ENCODE data around the gene TRIM67.
"Not testable (repeated sequence)": the region's sequence is repeated elsewhere in the genome, so short reads cannot be mapped to it uniquely, and the experiment has no call there.

The TRIM67 gene

DNA sequence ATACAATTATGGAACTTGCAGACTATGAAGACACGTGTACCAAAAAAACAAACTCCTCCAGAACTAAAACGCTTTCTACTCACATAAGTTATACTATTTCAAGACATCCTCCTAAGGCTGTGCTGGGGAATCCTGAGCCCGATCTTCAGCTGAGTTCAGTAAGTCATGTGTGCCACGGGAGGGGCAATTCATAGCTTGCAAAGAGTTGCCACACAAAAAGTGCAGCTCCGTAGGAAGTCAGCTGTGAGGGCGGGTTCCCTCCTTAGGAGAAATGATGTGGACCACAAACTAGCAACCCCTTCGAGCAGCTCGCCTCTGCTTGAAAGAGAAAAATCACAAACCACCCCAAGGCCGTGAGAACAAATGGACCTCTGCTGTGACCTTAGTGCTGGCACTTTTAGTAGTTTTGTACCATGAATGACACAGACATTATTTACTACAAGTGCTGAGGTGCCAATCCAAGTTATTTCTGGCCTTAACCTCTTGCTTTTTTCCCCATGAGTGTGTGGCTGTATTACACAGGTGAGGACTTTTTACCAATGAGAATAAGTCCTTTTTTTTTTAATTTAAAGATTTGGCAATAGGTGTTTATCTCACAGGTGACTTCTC lies 35.8 kb upstream of the TRIM67 start:
- no peak overlapping the region for H3K4me3 ChIP-seq (ENCODE audit: low read depth, low read length)

DNA sequence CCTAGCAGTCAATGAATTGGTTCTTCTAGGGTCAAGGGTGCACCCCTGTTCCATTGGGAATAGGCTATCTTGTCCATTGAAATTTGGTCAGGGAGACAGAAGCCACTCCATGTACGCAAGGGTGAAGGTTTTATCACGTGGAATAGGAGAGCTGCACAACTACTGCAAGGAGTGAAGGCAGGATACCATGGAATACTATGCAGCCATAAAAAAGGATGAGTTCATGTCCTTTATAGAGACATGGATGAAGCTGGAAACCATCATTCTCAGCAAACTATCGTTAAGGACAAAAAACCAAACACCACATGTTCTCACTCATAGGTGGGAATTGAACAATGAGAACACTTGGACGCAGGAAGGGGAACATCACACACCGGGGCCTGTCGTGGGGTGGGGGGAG lies 34.8 kb upstream of the TRIM67 start:
- H3K9me3 ChIP-seq; H3K27me3 ChIP-seq; H3K4me1 ChIP-seq; DNase-seq; H3K36me3 ChIP-seq; H3K4me3 ChIP-seq (ENCODE audit: low read depth, low read length): not testable (repeated sequence)

More for the DNA sequence above, 35.8 kb upstream of the TRIM67 start:
- Histone ChIP-seq H3K27me3 (no peaks in the 10 kb centered on the region), H3K4me1 (no peaks in the 10 kb centered on the region), H3K36me3 (no peaks in the 10 kb centered on the region), H3K9me3 (no peaks in the 10 kb centered on the region)
- DNase-seq, result no peak
- TF ChIP-seq, protein P1, sequence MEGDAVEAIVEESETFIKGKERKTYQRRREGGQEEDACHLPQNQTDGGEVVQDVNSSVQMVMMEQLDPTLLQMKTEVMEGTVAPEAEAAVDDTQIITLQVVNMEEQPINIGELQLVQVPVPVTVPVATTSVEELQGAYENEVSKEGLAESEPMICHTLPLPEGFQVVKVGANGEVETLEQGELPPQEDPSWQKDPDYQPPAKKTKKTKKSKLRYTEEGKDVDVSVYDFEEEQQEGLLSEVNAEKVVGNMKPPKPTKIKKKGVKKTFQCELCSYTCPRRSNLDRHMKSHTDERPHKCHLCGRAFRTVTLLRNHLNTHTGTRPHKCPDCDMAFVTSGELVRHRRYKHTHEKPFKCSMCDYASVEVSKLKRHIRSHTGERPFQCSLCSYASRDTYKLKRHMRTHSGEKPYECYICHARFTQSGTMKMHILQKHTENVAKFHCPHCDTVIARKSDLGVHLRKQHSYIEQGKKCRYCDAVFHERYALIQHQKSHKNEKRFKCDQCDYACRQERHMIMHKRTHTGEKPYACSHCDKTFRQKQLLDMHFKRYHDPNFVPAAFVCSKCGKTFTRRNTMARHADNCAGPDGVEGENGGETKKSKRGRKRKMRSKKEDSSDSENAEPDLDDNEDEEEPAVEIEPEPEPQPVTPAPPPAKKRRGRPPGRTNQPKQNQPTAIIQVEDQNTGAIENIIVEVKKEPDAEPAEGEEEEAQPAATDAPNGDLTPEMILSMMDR (IDR thresholded peaks at IDR 0.05; ENCODE audit: low read depth, low read length), result no peak

DNA sequence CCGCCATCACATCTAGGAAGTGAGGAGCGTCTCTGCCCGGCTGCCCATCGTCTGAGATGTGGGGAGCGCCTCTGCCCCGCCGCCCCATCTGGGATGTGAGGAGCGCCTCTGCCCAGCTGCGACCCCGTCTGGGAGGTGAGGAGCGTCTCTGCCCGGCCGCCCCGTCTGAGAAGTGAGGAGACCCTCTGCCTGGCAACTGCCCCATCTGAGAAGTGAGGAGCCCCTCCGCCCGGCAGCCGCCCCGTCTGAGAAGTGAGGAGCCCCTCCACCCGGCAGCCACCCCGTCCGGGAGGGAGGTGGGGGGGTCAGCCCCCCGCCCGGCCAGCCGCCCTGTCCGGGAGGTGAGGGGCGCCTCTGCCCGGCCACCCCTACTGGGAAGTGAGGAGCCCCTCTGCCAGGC lies 33.4 kb upstream of the TRIM67 start:
- H3K9me3 ChIP-seq; H3K4me1 ChIP-seq; H3K27me3 ChIP-seq; H3K36me3 ChIP-seq; H3K4me3 ChIP-seq (ENCODE audit: low read depth, low read length); DNase-seq: not testable (repeated sequence)

DNA sequence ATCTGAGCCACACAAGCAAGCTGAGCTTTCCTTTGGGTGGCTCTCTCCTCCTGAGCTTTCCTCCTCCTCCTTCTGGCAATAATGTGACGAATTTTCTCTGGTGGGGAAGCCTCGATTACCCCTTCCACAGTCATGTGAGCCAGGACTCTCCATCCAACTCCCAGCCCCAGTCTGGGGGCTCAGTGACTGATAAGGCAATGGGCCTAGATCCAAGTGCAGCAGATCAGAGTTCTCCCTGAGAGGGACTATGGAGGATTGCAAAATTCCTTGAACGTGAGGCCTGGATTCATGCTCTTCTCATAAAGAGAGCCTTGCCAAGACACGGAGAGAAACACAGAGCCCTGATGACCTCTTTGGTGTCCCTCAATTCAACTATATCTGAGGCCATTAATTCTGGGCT lies 31.3 kb upstream of the TRIM67 start:
- TF ChIP-seq, protein P1 (IDR thresholded peaks at IDR 0.05; ENCODE audit: low read depth, low read length), result no peak
- Histone ChIP-seq H3K27me3 (no peaks in the 10 kb centered on the region), H3K4me3 (ENCODE audit: low read depth, low read length) (no peak overlapping the region), H3K9me3 (no peaks in the 10 kb centered on the region), H3K4me1 (no peaks in the 10 kb centered on the region), H3K36me3 (no peaks in the 10 kb centered on the region)
- DNase-seq, result no peak

DNA sequence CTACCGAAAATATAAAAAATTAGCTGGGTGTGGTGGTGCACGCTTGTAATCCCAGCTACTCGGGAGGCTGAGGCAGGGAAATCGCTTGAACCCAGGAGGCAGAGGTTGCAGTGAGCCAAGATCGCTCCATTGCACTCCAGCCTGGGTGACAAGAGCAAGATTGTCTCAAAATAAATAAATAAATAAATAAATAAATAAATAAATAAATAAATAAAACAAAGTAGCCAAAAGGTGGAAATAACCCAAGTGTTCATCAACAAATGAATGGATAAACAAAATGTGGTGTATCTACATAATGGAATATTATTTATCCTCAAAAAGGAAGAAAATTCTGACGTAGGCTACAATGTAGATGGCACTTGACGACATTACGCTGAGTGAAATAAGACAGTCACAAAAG lies 29.3 kb upstream of the TRIM67 start:
- H3K27me3 ChIP-seq; H3K36me3 ChIP-seq; H3K4me1 ChIP-seq; DNase-seq; H3K4me3 ChIP-seq (ENCODE audit: low read depth, low read length); H3K9me3 ChIP-seq: not testable (repeated sequence)

DNA sequence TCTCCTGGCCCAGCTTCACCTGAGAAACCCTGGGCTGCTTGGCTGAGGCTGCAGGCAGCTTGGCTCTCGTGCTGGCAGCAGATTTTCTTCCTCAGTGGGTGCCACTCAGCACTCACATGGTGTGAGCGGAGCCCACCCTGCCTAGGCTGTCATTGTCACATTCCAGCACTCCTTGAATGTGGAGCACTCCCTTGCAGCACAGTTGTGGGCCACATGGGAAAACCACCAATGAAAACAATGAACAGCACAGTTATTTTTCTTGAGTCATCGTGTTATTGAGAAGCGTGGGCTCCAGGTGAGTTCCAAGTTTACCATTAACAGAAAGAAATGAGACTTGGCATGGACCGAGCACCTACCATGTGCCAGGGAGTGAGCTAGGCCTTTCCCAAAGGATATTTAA lies 27.2 kb upstream of the TRIM67 start:
- Histone ChIP-seq H3K36me3 (no peaks in the 10 kb centered on the region), H3K4me3 (ENCODE audit: low read depth, low read length) (no peak overlapping the region), H3K4me1 (no peaks in the 10 kb centered on the region), H3K27me3 (no peaks in the 10 kb centered on the region), H3K9me3 (no peaks in the 10 kb centered on the region)
- DNase-seq, result no peak
- TF ChIP-seq, protein P1 (IDR thresholded peaks at IDR 0.05; ENCODE audit: low read depth, low read length), result no peak

DNA sequence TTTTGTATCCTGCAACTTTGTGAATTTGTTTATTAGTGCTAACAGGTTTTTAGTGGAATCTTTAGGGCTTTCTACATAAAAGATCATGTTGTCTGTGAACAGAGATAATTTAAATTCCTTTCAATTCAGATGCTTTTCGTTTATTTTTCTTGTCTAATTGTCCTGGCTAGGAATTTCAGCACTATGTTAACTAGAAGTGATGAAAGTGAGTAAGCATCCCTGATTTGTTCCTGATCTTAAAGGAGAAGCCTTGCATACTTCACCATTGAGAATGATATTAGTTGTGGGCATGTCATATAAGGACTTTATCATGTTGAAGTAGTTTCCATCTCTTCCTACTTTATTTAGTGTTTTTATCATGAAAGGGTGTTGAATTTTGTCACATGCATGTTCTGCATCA lies 23.6 kb upstream of the TRIM67 start:
- Histone ChIP-seq H3K9me3 (no peaks in the 10 kb centered on the region), H3K4me3 (ENCODE audit: low read depth, low read length) (no peak overlapping the region), H3K36me3 (no peaks in the 10 kb centered on the region), H3K4me1 (no peaks in the 10 kb centered on the region), H3K27me3 (no peaks in the 10 kb centered on the region)
- TF ChIP-seq, protein P1 (IDR thresholded peaks at IDR 0.05; ENCODE audit: low read depth, low read length), result no peak
- no peak for DNase-seq

DNA sequence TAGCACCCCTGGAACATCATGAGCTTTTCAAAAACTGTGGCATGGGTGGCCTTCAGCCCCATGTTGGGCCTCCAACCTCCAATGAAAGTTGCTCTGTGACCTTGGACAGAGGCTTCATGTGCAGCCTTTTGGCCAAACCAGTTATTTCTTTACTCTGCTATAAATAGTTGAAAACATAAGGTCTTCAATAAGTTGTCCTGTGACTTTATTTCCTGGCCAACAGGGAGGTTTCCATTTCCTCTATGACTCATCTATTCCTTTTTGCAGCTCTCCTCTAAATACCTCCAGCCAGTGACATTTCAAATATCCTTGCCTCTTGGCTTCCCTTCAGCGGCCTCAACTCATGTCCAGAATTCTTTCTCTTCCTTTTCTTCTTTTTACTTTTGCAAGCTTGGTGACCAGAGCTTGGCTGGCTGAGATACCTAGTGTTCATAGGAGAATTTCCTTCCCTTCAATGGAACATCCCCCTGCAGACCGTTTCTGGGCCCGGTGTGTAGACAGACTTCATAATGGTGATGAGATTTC lies 22.7 kb upstream of the TRIM67 start:
- Histone ChIP-seq H3K4me1 (no peaks in the 10 kb centered on the region), H3K4me3 (ENCODE audit: low read depth, low read length) (no peak overlapping the region), H3K27me3 (no peaks in the 10 kb centered on the region), H3K9me3 (no peaks in the 10 kb centered on the region), H3K36me3 (no peaks in the 10 kb centered on the region)
- TF ChIP-seq, protein P1 (IDR thresholded peaks at IDR 0.05; ENCODE audit: low read depth, low read length), result no peak
- DNase-seq, result no peak

Data from BE2C (cell line).